Measurements from ENCODE around the gene GAB3. TPM values are rescaled to one million over a fixed set of nuclear protein-coding genes. Genes with fewer than 3 reads are reported as not detected.

The GAB3 gene
- total and polyA plus RNA-seq, 2 experiments from 2014 or later: 0.89 to 1.8 TPM

DNA sequence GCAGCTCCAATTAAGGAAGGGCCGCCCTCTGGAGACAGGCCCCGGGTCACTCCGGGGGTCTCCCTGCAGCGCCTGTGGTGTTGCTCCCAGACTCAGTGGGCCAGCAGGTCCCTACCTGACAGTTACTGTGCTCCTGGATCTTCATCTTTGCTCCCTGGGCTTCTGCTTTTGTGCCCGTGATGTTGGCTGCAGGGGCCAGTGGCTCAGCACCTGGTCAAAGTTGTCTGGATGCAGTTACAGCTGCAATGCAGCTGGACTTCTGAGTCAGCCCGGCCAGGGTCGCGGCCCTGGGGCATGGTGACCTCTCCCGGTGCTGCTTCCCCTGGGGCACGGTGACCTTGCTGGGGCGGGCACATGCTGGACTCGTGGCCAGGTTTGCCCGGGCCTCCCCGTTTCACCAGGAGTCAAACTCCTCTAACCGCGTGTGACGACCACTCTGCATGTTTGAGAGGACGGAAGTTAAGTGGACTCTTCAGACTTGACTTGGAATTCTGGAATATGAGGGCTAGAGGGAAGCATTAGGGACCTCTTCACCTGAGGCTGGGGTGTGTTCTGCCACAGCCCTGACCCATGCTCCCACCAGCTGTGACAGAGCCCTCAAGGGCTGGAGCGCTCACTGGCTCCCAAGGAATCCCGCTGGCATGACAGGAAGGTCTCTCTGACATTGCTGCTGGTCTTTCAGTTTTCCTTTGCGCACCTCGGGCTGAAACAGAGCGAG is 101.2 kb downstream of the GAB3 start (continued):
- TF ChIP-seq, protein P1, sequence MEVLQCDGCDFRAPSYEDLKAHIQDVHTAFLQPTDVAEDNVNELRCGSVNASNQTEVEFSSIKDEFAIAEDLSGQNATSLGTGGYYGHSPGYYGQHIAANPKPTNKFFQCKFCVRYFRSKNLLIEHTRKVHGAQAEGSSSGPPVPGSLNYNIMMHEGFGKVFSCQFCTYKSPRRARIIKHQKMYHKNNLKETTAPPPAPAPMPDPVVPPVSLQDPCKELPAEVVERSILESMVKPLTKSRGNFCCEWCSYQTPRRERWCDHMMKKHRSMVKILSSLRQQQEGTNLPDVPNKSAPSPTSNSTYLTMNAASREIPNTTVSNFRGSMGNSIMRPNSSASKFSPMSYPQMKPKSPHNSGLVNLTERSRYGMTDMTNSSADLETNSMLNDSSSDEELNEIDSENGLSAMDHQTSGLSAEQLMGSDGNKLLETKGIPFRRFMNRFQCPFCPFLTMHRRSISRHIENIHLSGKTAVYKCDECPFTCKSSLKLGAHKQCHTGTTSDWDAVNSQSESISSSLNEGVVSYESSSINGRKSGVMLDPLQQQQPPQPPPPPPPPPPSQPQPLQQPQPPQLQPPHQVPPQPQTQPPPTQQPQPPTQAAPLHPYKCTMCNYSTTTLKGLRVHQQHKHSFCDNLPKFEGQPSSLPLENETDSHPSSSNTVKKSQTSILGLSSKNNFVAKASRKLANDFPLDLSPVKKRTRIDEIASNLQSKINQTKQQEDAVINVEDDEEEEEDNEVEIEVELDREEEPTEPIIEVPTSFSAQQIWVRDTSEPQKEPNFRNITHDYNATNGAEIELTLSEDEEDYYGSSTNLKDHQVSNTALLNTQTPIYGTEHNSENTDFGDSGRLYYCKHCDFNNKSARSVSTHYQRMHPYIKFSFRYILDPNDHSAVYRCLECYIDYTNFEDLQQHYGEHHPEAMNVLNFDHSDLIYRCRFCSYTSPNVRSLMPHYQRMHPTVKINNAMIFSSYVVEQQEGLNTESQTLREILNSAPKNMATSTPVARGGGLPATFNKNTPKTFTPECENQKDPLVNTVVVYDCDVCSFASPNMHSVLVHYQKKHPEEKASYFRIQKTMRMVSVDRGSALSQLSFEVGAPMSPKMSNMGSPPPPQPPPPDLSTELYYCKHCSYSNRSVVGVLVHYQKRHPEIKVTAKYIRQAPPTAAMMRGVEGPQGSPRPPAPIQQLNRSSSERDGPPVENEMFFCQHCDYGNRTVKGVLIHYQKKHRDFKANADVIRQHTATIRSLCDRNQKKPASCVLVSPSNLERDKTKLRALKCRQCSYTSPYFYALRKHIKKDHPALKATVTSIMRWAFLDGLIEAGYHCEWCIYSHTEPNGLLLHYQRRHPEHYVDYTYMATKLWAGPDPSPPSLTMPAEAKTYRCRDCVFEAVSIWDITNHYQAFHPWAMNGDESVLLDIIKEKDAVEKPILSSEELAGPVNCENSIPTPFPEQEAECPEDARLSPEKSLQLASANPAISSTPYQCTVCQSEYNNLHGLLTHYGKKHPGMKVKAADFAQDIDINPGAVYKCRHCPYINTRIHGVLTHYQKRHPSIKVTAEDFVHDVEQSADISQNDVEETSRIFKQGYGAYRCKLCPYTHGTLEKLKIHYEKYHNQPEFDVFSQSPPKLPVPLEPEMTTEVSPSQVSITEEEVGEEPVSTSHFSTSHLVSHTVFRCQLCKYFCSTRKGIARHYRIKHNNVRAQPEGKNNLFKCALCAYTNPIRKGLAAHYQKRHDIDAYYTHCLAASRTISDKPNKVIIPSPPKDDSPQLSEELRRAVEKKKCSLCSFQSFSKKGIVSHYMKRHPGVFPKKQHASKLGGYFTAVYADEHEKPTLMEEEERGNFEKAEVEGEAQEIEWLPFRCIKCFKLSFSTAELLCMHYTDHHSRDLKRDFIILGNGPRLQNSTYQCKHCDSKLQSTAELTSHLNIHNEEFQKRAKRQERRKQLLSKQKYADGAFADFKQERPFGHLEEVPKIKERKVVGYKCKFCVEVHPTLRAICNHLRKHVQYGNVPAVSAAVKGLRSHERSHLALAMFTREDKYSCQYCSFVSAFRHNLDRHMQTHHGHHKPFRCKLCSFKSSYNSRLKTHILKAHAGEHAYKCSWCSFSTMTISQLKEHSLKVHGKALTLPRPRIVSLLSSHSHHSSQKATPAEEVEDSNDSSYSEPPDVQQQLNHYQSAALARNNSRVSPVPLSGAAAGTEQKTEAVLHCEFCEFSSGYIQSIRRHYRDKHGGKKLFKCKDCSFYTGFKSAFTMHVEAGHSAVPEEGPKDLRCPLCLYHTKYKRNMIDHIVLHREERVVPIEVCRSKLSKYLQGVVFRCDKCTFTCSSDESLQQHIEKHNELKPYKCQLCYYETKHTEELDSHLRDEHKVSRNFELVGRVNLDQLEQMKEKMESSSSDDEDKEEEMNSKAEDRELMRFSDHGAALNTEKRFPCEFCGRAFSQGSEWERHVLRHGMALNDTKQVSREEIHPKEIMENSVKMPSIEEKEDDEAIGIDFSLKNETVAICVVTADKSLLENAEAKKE (CRISPR knock-in tag; IDR thresholded peaks at IDR 0.05): no peak
- TF ChIP-seq NANOG (IDR thresholded peaks at IDR 0.05; ENCODE audit: borderline replicate concordance) (no peak), EZH2 (IDR thresholded peaks at IDR 0.05; ENCODE audit: low read depth, unreplicated experiment) (no peak)
- TF ChIP-seq, protein P2, sequence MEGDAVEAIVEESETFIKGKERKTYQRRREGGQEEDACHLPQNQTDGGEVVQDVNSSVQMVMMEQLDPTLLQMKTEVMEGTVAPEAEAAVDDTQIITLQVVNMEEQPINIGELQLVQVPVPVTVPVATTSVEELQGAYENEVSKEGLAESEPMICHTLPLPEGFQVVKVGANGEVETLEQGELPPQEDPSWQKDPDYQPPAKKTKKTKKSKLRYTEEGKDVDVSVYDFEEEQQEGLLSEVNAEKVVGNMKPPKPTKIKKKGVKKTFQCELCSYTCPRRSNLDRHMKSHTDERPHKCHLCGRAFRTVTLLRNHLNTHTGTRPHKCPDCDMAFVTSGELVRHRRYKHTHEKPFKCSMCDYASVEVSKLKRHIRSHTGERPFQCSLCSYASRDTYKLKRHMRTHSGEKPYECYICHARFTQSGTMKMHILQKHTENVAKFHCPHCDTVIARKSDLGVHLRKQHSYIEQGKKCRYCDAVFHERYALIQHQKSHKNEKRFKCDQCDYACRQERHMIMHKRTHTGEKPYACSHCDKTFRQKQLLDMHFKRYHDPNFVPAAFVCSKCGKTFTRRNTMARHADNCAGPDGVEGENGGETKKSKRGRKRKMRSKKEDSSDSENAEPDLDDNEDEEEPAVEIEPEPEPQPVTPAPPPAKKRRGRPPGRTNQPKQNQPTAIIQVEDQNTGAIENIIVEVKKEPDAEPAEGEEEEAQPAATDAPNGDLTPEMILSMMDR (conservative IDR thresholded peaks at IDR 0.05; ENCODE audit: low read depth in 2 of 2): no peak
- TF ChIP-seq, protein P3, sequence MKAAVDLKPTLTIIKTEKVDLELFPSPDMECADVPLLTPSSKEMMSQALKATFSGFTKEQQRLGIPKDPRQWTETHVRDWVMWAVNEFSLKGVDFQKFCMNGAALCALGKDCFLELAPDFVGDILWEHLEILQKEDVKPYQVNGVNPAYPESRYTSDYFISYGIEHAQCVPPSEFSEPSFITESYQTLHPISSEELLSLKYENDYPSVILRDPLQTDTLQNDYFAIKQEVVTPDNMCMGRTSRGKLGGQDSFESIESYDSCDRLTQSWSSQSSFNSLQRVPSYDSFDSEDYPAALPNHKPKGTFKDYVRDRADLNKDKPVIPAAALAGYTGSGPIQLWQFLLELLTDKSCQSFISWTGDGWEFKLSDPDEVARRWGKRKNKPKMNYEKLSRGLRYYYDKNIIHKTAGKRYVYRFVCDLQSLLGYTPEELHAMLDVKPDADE (IDR thresholded peaks at IDR 0.05): no peak

- no peak overlapping the region for H3K4me3 ChIP-seq
- no peaks in the 10 kb centered on the region for H4K20me1 ChIP-seq (replicated peaks; ENCODE audit: insufficient read depth)
- H3K79me2 ChIP-seq (replicated peaks; ENCODE audit: insufficient read depth): no peaks in the 10 kb centered on the region
- H3K4me1 ChIP-seq (ENCODE audit: insufficient read depth): no peaks in the 10 kb centered on the region
- no peaks in the 10 kb centered on the region for H3K9me2 ChIP-seq (ENCODE audit: insufficient read depth)
- Mint-ChIP-seq H3K4me1 (no peaks in the 10 kb centered on the region), H3K27ac (no peak overlapping the region), H3K36me3 (ENCODE audit: low read depth) (no peaks in the 10 kb centered on the region), H3K9me3 (no peaks in the 10 kb centered on the region), H3K27me3 (ENCODE audit: insufficient read depth, low read depth, poor library complexity) (peaks cover 6% of the 10 kb centered on the region), H3K4me3 (no peak overlapping the region)
- no peak for DNase-seq (ENCODE audit: low spot score)
- no peaks in the 10 kb centered on the region for H3F3A ChIP-seq (replicated peaks; ENCODE audit: low read depth)
- no peaks in the 10 kb centered on the region for H3K27me3 ChIP-seq (ENCODE audit: insufficient read depth)
- H3K27ac ChIP-seq (ENCODE audit: low read depth): no peak overlapping the region
- no peak overlapping the region for H2AFZ ChIP-seq
- no peaks in the 10 kb centered on the region for H3K36me3 ChIP-seq (ENCODE audit: insufficient read depth)
- no peak overlapping the region for H3K4me2 ChIP-seq
- ATAC-seq: no peak
- TF ChIP-seq ZNF114 (CRISPR knock-in tag; IDR thresholded peaks at IDR 0.05): no peak
- TF ChIP-seq CREB1 (CRISPR knock-in tag; IDR thresholded peaks at IDR 0.05; ENCODE audit: low read depth): no peak
- no peak for TF ChIP-seq REST (IDR thresholded peaks at IDR 0.05; ENCODE audit: unreplicated experiment)
Measured at GRCh38 chrX:154648931-154649330, 101.9 kb downstream of the GAB3 start.
